ENCODE data around the gene SSNA1. TPM values are rescaled to one million over a fixed set of nuclear protein-coding genes. Genes with fewer than 3 reads are reported as not detected.

SSNA1 gene
- total and polyA plus RNA-seq, 2 donors (not counting 1 experiment from before 2014, with no cell fraction given) = 53.6 to 129 TPM

GRCh38 chr9:137168573-137168903, 19.9 kb upstream of the SSNA1 start:
- Mint-ChIP-seq H3K27me3 (peaks cover 25% of the 10 kb centered on the region), H3K4me1 (peaks cover 12% of the 10 kb centered on the region), H3K27ac (no peak overlapping the region), H3K4me3 (peak overlapping the region; percentile 59), H3K9me3 (ENCODE audit: insufficient read depth) (no peaks in the 10 kb centered on the region)
- Histone ChIP-seq H2AFZ (ENCODE audit: insufficient read depth, low read depth, low read length, poor library complexity, severe bottlenecking) (no peak overlapping the region), H3K27ac (ENCODE audit: low read length in 2 of 2) (no peak overlapping the region), H3K9me3 (ENCODE audit: control extremely low read depth in 1 of 3, control insufficient read depth in 2 of 3, insufficient read depth in 1 of 3, low read length in 2 of 3) (peaks cover 0 to 22% (median 0%) of the 10 kb centered on the region in 3 donors), H3K9ac (ENCODE audit: low read length) (peak overlapping the region; percentile 48), H3K36me3 (replicated peaks in 1 of 2; ENCODE audit: control extremely low read depth in 1 of 2, control insufficient read depth in 1 of 2, extremely low read depth in 1 of 2, insufficient read depth in 2 of 2, low read length in 1 of 2) (no peaks in the 10 kb centered on the region), H3K4me1 (ENCODE audit: control insufficient read depth in 2 of 2, insufficient read depth in 2 of 2, low read length in 2 of 2) (peaks cover 8 to 35% of the 10 kb centered on the region in 2 donors), H3K4me3 (ENCODE audit: control extremely low read depth in 1 of 5, extremely low read depth in 1 of 5, insufficient read depth in 1 of 5, low read depth in 2 of 5, low read length in 4 of 5) (peak overlapping the region in 2 of 5 experiments; percentile 12 to 21), H3K4me2 (replicated peaks; ENCODE audit: low read depth, low read length, poor library complexity, severe bottlenecking) (peak overlapping the region; percentile 74), H3K79me2 (ENCODE audit: control insufficient read depth, insufficient read depth, low read length) (no peaks in the 10 kb centered on the region), H4K20me1 (ENCODE audit: control insufficient read depth, insufficient read depth, low read length, poor library complexity, severe bottlenecking) (no peaks in the 10 kb centered on the region), H3K27me3 (replicated peaks in 1 of 4; ENCODE audit: control extremely low read depth in 1 of 4, control insufficient read depth in 3 of 4, insufficient read depth in 4 of 4, low read length in 3 of 4) (peaks cover 0 to 84% (median 39%) of the 10 kb centered on the region in 4 experiments)
- ChIA-PET POLR2A (no interaction called here), CTCF (no interaction called here)
- 2% methylated on average over 36 of the region's 36 CpGs for WGBS (ENCODE audit: insufficient coverage)
- intact Hi-C loops (cut with micrococcal nuclease) = no loop called here
- peak; percentile 58 for DNase-seq
- TF ChIP-seq, protein P1, sequence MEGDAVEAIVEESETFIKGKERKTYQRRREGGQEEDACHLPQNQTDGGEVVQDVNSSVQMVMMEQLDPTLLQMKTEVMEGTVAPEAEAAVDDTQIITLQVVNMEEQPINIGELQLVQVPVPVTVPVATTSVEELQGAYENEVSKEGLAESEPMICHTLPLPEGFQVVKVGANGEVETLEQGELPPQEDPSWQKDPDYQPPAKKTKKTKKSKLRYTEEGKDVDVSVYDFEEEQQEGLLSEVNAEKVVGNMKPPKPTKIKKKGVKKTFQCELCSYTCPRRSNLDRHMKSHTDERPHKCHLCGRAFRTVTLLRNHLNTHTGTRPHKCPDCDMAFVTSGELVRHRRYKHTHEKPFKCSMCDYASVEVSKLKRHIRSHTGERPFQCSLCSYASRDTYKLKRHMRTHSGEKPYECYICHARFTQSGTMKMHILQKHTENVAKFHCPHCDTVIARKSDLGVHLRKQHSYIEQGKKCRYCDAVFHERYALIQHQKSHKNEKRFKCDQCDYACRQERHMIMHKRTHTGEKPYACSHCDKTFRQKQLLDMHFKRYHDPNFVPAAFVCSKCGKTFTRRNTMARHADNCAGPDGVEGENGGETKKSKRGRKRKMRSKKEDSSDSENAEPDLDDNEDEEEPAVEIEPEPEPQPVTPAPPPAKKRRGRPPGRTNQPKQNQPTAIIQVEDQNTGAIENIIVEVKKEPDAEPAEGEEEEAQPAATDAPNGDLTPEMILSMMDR (IDR thresholded peaks at IDR 0.05) = no peak
- no peak for TF ChIP-seq EZH2 (IDR thresholded peaks at IDR 0.05; ENCODE audit: borderline replicate concordance, insufficient read depth, low read depth, low read length, poor library complexity, severe bottlenecking)
- ATAC-seq (ENCODE audit: low read depth) = no peak

GRCh38 chr9:137168904-137169856, 19.3 kb upstream of the SSNA1 start:
- H3K9me3 Mint-ChIP-seq (ENCODE audit: insufficient read depth) = no peaks in the 10 kb centered on the region
- peaks cover 0 to 22% (median 0%) of the 10 kb centered on the region in 3 donors for H3K9me3 ChIP-seq (ENCODE audit: control extremely low read depth in 1 of 3, control insufficient read depth in 2 of 3, insufficient read depth in 1 of 3, low read length in 2 of 3)
- peak; percentile 40 for ATAC-seq (ENCODE audit: low read depth)
- no peaks in the 10 kb centered on the region for H3K79me2 ChIP-seq (ENCODE audit: control insufficient read depth, insufficient read depth, low read length)
- no peak for TF ChIP-seq EZH2 (IDR thresholded peaks at IDR 0.05; ENCODE audit: borderline replicate concordance, insufficient read depth, low read depth, low read length, poor library complexity, severe bottlenecking)
- TF ChIP-seq, protein P1 (IDR thresholded peaks at IDR 0.05) = no peak
- ChIA-PET CTCF (interaction anchor here (0.8 to 1.0 kb wide), 2 partner anchors 51 to 58 kb away, joined by 3 read pairs; partner anchors contain the start of gene RNF224), POLR2A (interaction anchor here (0.6 kb wide), 1 partner anchor 18 kb away, joined by 3 read pairs; no protein-coding TSS in a partner anchor)
- H3K27me3 Mint-ChIP-seq = peaks cover 22% of the 10 kb centered on the region
- peak overlapping the region; percentile 48 for H3K9ac ChIP-seq (ENCODE audit: low read length)
- H3K36me3 ChIP-seq (replicated peaks in 1 of 2; ENCODE audit: control extremely low read depth in 1 of 2, control insufficient read depth in 1 of 2, extremely low read depth in 1 of 2, insufficient read depth in 2 of 2, low read length in 1 of 2) = no peaks in the 10 kb centered on the region
- no peaks in the 10 kb centered on the region for H4K20me1 ChIP-seq (ENCODE audit: control insufficient read depth, insufficient read depth, low read length, poor library complexity, severe bottlenecking)
- H3K4me1 Mint-ChIP-seq = peaks cover 13% of the 10 kb centered on the region
- peak overlapping the region; percentile 74 for H3K4me2 ChIP-seq (replicated peaks; ENCODE audit: low read depth, low read length, poor library complexity, severe bottlenecking)
- DNase-seq = peak; percentile 64
- intact Hi-C loops (cut with micrococcal nuclease) = no loop called here
- under 1% methylated on average over 124 of the region's 124 CpGs for WGBS (ENCODE audit: insufficient coverage)
- H2AFZ ChIP-seq (ENCODE audit: insufficient read depth, low read depth, low read length, poor library complexity, severe bottlenecking) = peak overlapping the region; percentile 16
- peak overlapping the region in 3 of 5 experiments; percentile 18 to 29 (median 21) for H3K4me3 ChIP-seq (ENCODE audit: control extremely low read depth in 1 of 5, extremely low read depth in 1 of 5, insufficient read depth in 1 of 5, low read depth in 2 of 5, low read length in 4 of 5)
- no peak overlapping the region for H3K27ac ChIP-seq (ENCODE audit: low read length in 2 of 2)
- no peak overlapping the region for H3K27ac Mint-ChIP-seq
- peaks cover 8 to 36% of the 10 kb centered on the region in 2 donors for H3K4me1 ChIP-seq (ENCODE audit: control insufficient read depth in 2 of 2, insufficient read depth in 2 of 2, low read length in 2 of 2)
- peaks cover 0 to 77% (median 36%) of the 10 kb centered on the region in 4 experiments for H3K27me3 ChIP-seq (replicated peaks in 1 of 4; ENCODE audit: control extremely low read depth in 1 of 4, control insufficient read depth in 3 of 4, insufficient read depth in 4 of 4, low read length in 3 of 4)
- H3K4me3 Mint-ChIP-seq = peak overlapping the region; percentile 69
